ENCODE data around the gene TRA2A.
A peak's percentile ranks its signal among the peaks of the same experiment; 100 is the strongest.

The TRA2A gene

GRCh38 chr7:23471106-23471859, 60.5 kb downstream of the TRA2A start:
- TF ChIP-seq SIN3A (IDR thresholded peaks at IDR 0.05; ENCODE audit: borderline replicate concordance, insufficient read depth, low read length) (0 out of 2 replicates have a peak, but pooled peaks have one; percentile 9), REST (IDR thresholded peaks at IDR 0.05; ENCODE audit: insufficient read depth in 1 of 2, low read depth in 2 of 2, low read length in 2 of 2) (no peak), FOXP2 (optimal IDR thresholded peaks at IDR 0.05; ENCODE audit: borderline replicate concordance, extremely low read depth, extremely low read length, insufficient read depth) (no peak), TAF1 (IDR thresholded peaks at IDR 0.05; ENCODE audit: borderline replicate concordance, insufficient read depth, low read length) (0 out of 2 replicates have a peak, but pooled peaks have one; percentile 8), POLR2AphosphoS5 (IDR thresholded peaks at IDR 0.05; ENCODE audit: low read depth, low read length) (0 out of 2 replicates have a peak, but pooled peaks have one; percentile 9)

- TF ChIP-seq TAF1 (IDR thresholded peaks at IDR 0.05; ENCODE audit: borderline replicate concordance, insufficient read depth, low read length) (peak; percentile 81; the same call in 1 of the 2 replicates), SIN3A (IDR thresholded peaks at IDR 0.05; ENCODE audit: borderline replicate concordance, insufficient read depth, low read length) (peak; percentile 90; the same call in 1 of the 2 replicates), REST (IDR thresholded peaks at IDR 0.05; ENCODE audit: insufficient read depth in 1 of 2, low read depth in 2 of 2, low read length in 2 of 2) (peak in 1 of 2 experiments; percentile 57; a peak in 1 of 4 replicates), FOXP2 (optimal IDR thresholded peaks at IDR 0.05; ENCODE audit: borderline replicate concordance, extremely low read depth, extremely low read length, insufficient read depth) (no peak), POLR2AphosphoS5 (IDR thresholded peaks at IDR 0.05; ENCODE audit: low read depth, low read length) (peak; percentile 37)
Measured at GRCh38 chr7:23470330-23471105, 61.3 kb downstream of the TRA2A start, which contains the start of gene IGF2BP3. Gene IGF2BP3 (minus strand): TSS chr7:23470491. CDS start chr7:23470110, 381 bp downstream.

GRCh38 chr7:23469961-23470250, 61.9 kb downstream of the TRA2A start:
- no peak for TF ChIP-seq TAF1 (IDR thresholded peaks at IDR 0.05; ENCODE audit: borderline replicate concordance, insufficient read depth, low read length)
- TF ChIP-seq FOXP2 (optimal IDR thresholded peaks at IDR 0.05; ENCODE audit: borderline replicate concordance, extremely low read depth, extremely low read length, insufficient read depth): no peak
- no peak for TF ChIP-seq REST (IDR thresholded peaks at IDR 0.05; ENCODE audit: insufficient read depth in 1 of 2, low read depth in 2 of 2, low read length in 2 of 2)
- no peak for TF ChIP-seq SIN3A (IDR thresholded peaks at IDR 0.05; ENCODE audit: borderline replicate concordance, insufficient read depth, low read length)
- no peak for TF ChIP-seq POLR2AphosphoS5 (IDR thresholded peaks at IDR 0.05; ENCODE audit: low read depth, low read length)

- TF ChIP-seq TAF1 (IDR thresholded peaks at IDR 0.05; ENCODE audit: borderline replicate concordance, insufficient read depth, low read length) (no peak), REST (IDR thresholded peaks at IDR 0.05; ENCODE audit: insufficient read depth in 1 of 2, low read depth in 2 of 2, low read length in 2 of 2) (no peak), SIN3A (IDR thresholded peaks at IDR 0.05; ENCODE audit: borderline replicate concordance, insufficient read depth, low read length) (0 out of 2 replicates have a peak, but pooled peaks have one; percentile 9)
Measured at GRCh38 chr7:23469150-23469960, 62.4 kb downstream of the TRA2A start.

Measured in PFSK-1 (cell line).